Measurements from ENCODE around the gene AQP7.
"Not testable (repeated sequence)": the region's sequence is repeated elsewhere in the genome, so short reads cannot be mapped to it uniquely, and the experiment has no call there.

The AQP7 gene

GRCh38 chr9:33399047-33399446, 3.3 kb downstream of the AQP7 start:
- DNase-seq (ENCODE audit: low read depth in 2 of 3, low spot score in 1 of 3) = not testable (repeated sequence)

GRCh38 chr9:33397801-33398200, 4.6 kb downstream of the AQP7 start:
- DNase-seq (ENCODE audit: low read depth in 2 of 3, low spot score in 1 of 3) = not testable (repeated sequence)

GRCh38 chr9:33395159-33395879, 7.0 kb downstream of the AQP7 start:
- DNase-seq (ENCODE audit: low read depth in 2 of 3, low spot score in 1 of 3) = not testable (repeated sequence)

- DNase-seq (ENCODE audit: low read depth in 2 of 3, low spot score in 1 of 3) = not testable (repeated sequence)
Observed at GRCh38 chr9:33393986-33394385, 8.4 kb downstream of the AQP7 start.

- no peak for DNase-seq (ENCODE audit: low read depth in 2 of 3, low spot score in 1 of 3)
Observed at GRCh38 chr9:33393581-33393980, 8.8 kb downstream of the AQP7 start.

GRCh38 chr9:33392591-33393021, 9.8 kb downstream of the AQP7 start:
- not testable (repeated sequence) for DNase-seq (ENCODE audit: low read depth in 2 of 3, low spot score in 1 of 3)

GRCh38 chr9:33391111-33391771, 11.1 kb downstream of the AQP7 start:
- DNase-seq (ENCODE audit: low read depth in 2 of 3, low spot score in 1 of 3) = not testable (repeated sequence)

- no peak for DNase-seq (ENCODE audit: low read depth in 2 of 3, low spot score in 1 of 3)
Observed at GRCh38 chr9:33388110-33388994, 14.0 kb downstream of the AQP7 start.

GRCh38 chr9:33386998-33387397, 15.4 kb downstream of the AQP7 start:
- not testable (repeated sequence) for DNase-seq (ENCODE audit: low read depth in 2 of 3, low spot score in 1 of 3)

- not testable (repeated sequence) for DNase-seq (ENCODE audit: low read depth in 2 of 3, low spot score in 1 of 3)
Observed at GRCh38 chr9:33386641-33386996, 15.7 kb downstream of the AQP7 start.

GRCh38 chr9:33385979-33386640, 16.3 kb downstream of the AQP7 start:
- not testable (repeated sequence) for DNase-seq (ENCODE audit: low read depth in 2 of 3, low spot score in 1 of 3)

GRCh38 chr9:33385536-33385935, 16.8 kb downstream of the AQP7 start:
- DNase-seq (ENCODE audit: low read depth in 2 of 3, low spot score in 1 of 3) = not testable (repeated sequence)

GRCh38 chr9:33383396-33383795, 19.0 kb downstream of the AQP7 start:
- DNase-seq (ENCODE audit: low read depth in 2 of 3, low spot score in 1 of 3) = not testable (repeated sequence)

- not testable (repeated sequence) for DNase-seq (ENCODE audit: low read depth in 2 of 3, low spot score in 1 of 3)
Observed at GRCh38 chr9:33382397-33382796, 20.0 kb downstream of the AQP7 start.

GRCh38 chr9:33381231-33381791, 21.1 kb downstream of the AQP7 start:
- no peak for DNase-seq (ENCODE audit: low read depth in 2 of 3, low spot score in 1 of 3)

- no peak for DNase-seq (ENCODE audit: low read depth in 2 of 3, low spot score in 1 of 3)
Observed at GRCh38 chr9:33380390-33381094, 21.8 kb downstream of the AQP7 start.

GRCh38 chr9:33379666-33380389, 22.5 kb downstream of the AQP7 start:
- no peak for DNase-seq (ENCODE audit: low read depth in 2 of 3, low spot score in 1 of 3)

- no peak for DNase-seq (ENCODE audit: low read depth in 2 of 3, low spot score in 1 of 3)
Observed at GRCh38 chr9:33378121-33378795, 24.1 kb downstream of the AQP7 start.
